ENCODE data around the gene ACTL10. TPM values are rescaled to one million over a fixed set of nuclear protein-coding genes. Genes with fewer than 3 reads are reported as not detected.
A peak's percentile ranks its signal among the peaks of the same experiment; 100 is the strongest.

Gene ACTL10
- total RNA-seq, 2 experiments from 2014 or later: 4.4 to 4.9 TPM

- Mint-ChIP-seq H3K27ac (peak within 1 kb of the TSS; percentile 79), H3K4me1 (peaks cover 26% of the 10 kb centered on the region), H3K27me3 (no peaks in the 10 kb centered on the region), H3K4me3 (peak within 1 kb of the TSS; percentile 83), H3K9me3 (no peaks in the 10 kb centered on the region), H3K36me3 (peaks cover 2% of the 10 kb centered on the region)
- POLR2A ChIA-PET: interaction anchor here (1.5 to 2.3 kb wide), 5 partner anchors 10 to 331 kb away, joined by 4 to 11 read pairs (median 7); partner anchors contain the start of genes CDK5RAP1 and ZNF341
- ATAC-seq (ENCODE audit: low read depth) (no peak), DNase-seq (no peak)
Measured at GRCh38 chr20:33662172-33662571, 4.6 kb upstream of the ACTL10 start, which contains the start of gene C20orf144. Gene C20orf144, plus strand, starts transcription at chr20:33662327. Its CDS starts 19 bp downstream, at chr20:33662346.

- Mint-ChIP-seq H3K27me3 (no peaks in the 10 kb centered on the region), H3K27ac (peak overlapping the region; percentile 83), H3K4me3 (peak overlapping the region; percentile 83), H3K36me3 (peaks cover 2% of the 10 kb centered on the region), H3K9me3 (no peaks in the 10 kb centered on the region), H3K4me1 (peaks cover 26% of the 10 kb centered on the region)
- DNase-seq (peak; percentile 93), ATAC-seq (ENCODE audit: low read depth) (peak; percentile 64)
- POLR2A ChIA-PET: interaction anchor here (1.0 to 8.3 kb wide), 17 partner anchors 8 to 449 kb away, joined by 3 to 116 read pairs (median 7); partner anchors contain the start of genes CBFA2T2, CDK5RAP1, E2F1 and EIF2S2
Measured at GRCh38 chr20:33663161-33664084, 3.3 kb upstream of the ACTL10 start.

GRCh38 chr20:33664085-33664761 lies 2.5 kb upstream of the ACTL10 start:
- ATAC-seq (ENCODE audit: low read depth) (no peak), DNase-seq (no peak)
- Mint-ChIP-seq H3K36me3 (no peaks in the 10 kb centered on the region), H3K27me3 (no peaks in the 10 kb centered on the region), H3K27ac (peak overlapping the region; percentile 83), H3K4me3 (peak overlapping the region; percentile 83), H3K9me3 (no peaks in the 10 kb centered on the region), H3K4me1 (peaks cover 25% of the 10 kb centered on the region)
- POLR2A ChIA-PET: interaction anchor here (1.0 to 8.3 kb wide), 14 partner anchors 11 to 448 kb away, joined by 3 to 116 read pairs (median 8); partner anchors contain the start of genes CBFA2T2, CDK5RAP1, E2F1 and EIF2S2

- Mint-ChIP-seq H3K27ac (peak overlapping the region; percentile 83), H3K4me1 (peaks cover 27% of the 10 kb centered on the region), H3K4me3 (peak overlapping the region; percentile 83), H3K27me3 (no peaks in the 10 kb centered on the region), H3K36me3 (peaks cover under 1% of the 10 kb centered on the region), H3K9me3 (no peaks in the 10 kb centered on the region)
- POLR2A ChIA-PET: interaction anchor here (0.6 to 8.3 kb wide), 9 partner anchors 10 to 222 kb away, joined by 3 to 116 read pairs (median 10); partner anchors contain the start of genes CBFA2T2, E2F1, NECAB3 and PXMP4
- DNase-seq: peak; percentile 31
- ATAC-seq (ENCODE audit: low read depth): no peak
Measured at GRCh38 chr20:33664762-33665144, 2.0 kb upstream of the ACTL10 start.

- H3K4me1 Mint-ChIP-seq: peaks cover 33% of the 10 kb centered on the region
- ATAC-seq (ENCODE audit: low read depth): peak; percentile 8
- H3K27me3 Mint-ChIP-seq: no peaks in the 10 kb centered on the region
- H3K9me3 Mint-ChIP-seq: no peaks in the 10 kb centered on the region
- H3K4me3 Mint-ChIP-seq: peak overlapping the region; percentile 76
- POLR2A ChIA-PET: interaction anchor here (0.9 to 8.3 kb wide), 14 partner anchors 8 to 445 kb away, joined by 3 to 116 read pairs (median 12); partner anchors contain the start of genes CBFA2T2, CDK5RAP1, E2F1 and EIF2S2
- no peak for DNase-seq
- peaks cover 8% of the 10 kb centered on the region for H3K36me3 Mint-ChIP-seq
- H3K27ac Mint-ChIP-seq: peak overlapping the region; percentile 80
Measured at GRCh38 chr20:33667245-33667675, 517 bp downstream of the ACTL10 start.

- H3K4me1 Mint-ChIP-seq: peaks cover 33% of the 10 kb centered on the region
- ATAC-seq (ENCODE audit: low read depth) (peak; percentile 53), DNase-seq (peak; percentile 89)
- peak overlapping the region; percentile 76 for H3K4me3 Mint-ChIP-seq
- POLR2A ChIA-PET: interaction anchor here (0.9 to 8.3 kb wide), 11 partner anchors 7 to 445 kb away, joined by 3 to 116 read pairs (median 13); partner anchors contain the start of genes CBFA2T2, CDK5RAP1, E2F1 and EIF2S2
- H3K27ac Mint-ChIP-seq: peak overlapping the region; percentile 80
- H3K27me3 Mint-ChIP-seq: no peaks in the 10 kb centered on the region
- peaks cover 8% of the 10 kb centered on the region for H3K36me3 Mint-ChIP-seq
- no peaks in the 10 kb centered on the region for H3K9me3 Mint-ChIP-seq
Measured at GRCh38 chr20:33667676-33668465, 1.1 kb downstream of the ACTL10 start.

GRCh38 chr20:33668466-33669155 lies 1.9 kb downstream of the ACTL10 start:
- Mint-ChIP-seq H3K9me3 (no peaks in the 10 kb centered on the region), H3K36me3 (peaks cover 9% of the 10 kb centered on the region), H3K4me1 (peaks cover 39% of the 10 kb centered on the region), H3K4me3 (peak overlapping the region; percentile 76), H3K27me3 (no peaks in the 10 kb centered on the region), H3K27ac (peak overlapping the region; percentile 80)
- POLR2A ChIA-PET: interaction anchor here (0.9 to 8.3 kb wide), 10 partner anchors 11 to 444 kb away, joined by 3 to 116 read pairs (median 14); partner anchors contain the start of genes CBFA2T2, CDK5RAP1, E2F1 and EIF2S2
- DNase-seq (no peak), ATAC-seq (ENCODE audit: low read depth) (no peak)

GRCh38 chr20:33669224-33669623 lies 2.5 kb downstream of the ACTL10 start:
- Mint-ChIP-seq H3K9me3 (no peaks in the 10 kb centered on the region), H3K4me1 (peaks cover 39% of the 10 kb centered on the region), H3K4me3 (no peak overlapping the region), H3K27ac (no peak overlapping the region), H3K36me3 (peaks cover 9% of the 10 kb centered on the region), H3K27me3 (no peaks in the 10 kb centered on the region)
- POLR2A ChIA-PET: interaction anchor here (1.4 to 8.3 kb wide), 5 partner anchors 11 to 268 kb away, joined by 3 to 116 read pairs (median 20); partner anchors contain the start of genes CDK5RAP1, E2F1 and PXMP4
- DNase-seq (no peak), ATAC-seq (ENCODE audit: low read depth) (no peak)

GRCh38 chr20:33669873-33670640 lies 3.3 kb downstream of the ACTL10 start:
- H3K4me1 Mint-ChIP-seq: peaks cover 36% of the 10 kb centered on the region
- H3K4me3 Mint-ChIP-seq: no peak overlapping the region
- no peak for ATAC-seq (ENCODE audit: low read depth)
- H3K27ac Mint-ChIP-seq: peak overlapping the region; percentile 50
- peaks cover 11% of the 10 kb centered on the region for H3K36me3 Mint-ChIP-seq
- H3K27me3 Mint-ChIP-seq: no peaks in the 10 kb centered on the region
- H3K9me3 Mint-ChIP-seq: no peaks in the 10 kb centered on the region
- POLR2A ChIA-PET: interaction anchor here (3.4 to 8.3 kb wide), 2 partner anchors 10 to 15 kb away, joined by 16 to 116 read pairs; no protein-coding TSS in a partner anchor
- no peak for DNase-seq

- Mint-ChIP-seq H3K4me1 (peaks cover 38% of the 10 kb centered on the region), H3K27ac (peak overlapping the region; percentile 39), H3K4me3 (peak overlapping the region; percentile 16), H3K9me3 (no peaks in the 10 kb centered on the region), H3K27me3 (no peaks in the 10 kb centered on the region), H3K36me3 (peaks cover 12% of the 10 kb centered on the region)
- DNase-seq (no peak), ATAC-seq (ENCODE audit: low read depth) (no peak)
- POLR2A ChIA-PET: interaction anchor here (0.7 to 8.3 kb wide), 6 partner anchors 8 to 14 kb away, joined by 3 to 116 read pairs (median 6); partner anchors contain the start of gene C20orf144
Measured at GRCh38 chr20:33670715-33671499, 4.2 kb downstream of the ACTL10 start.
